MM.1S (cell line): ENCODE measurements around the gene SMOC2.

Experiments used
- DNase-seq: peaks from one replicate; pipeline ENCODE4 v3.0.0-alpha.2; 2015
- H2AFZ ChIP-seq: fragments of 300-600 bp; sonication (generic); 2 replicates; pipeline ENCODE4 v1.6.0; 2016; ENCODE audit warnings: antibody characterized with exemption, low read length
- H3F3A ChIP-seq: fragments of 300-600 bp; sonication (generic); 2 replicates; pipeline ENCODE4 v1.6.1; 2016; ENCODE audit warnings: mild to moderate bottlenecking, antibody characterized with exemption, low read length, moderate library complexity, mixed read lengths; ENCODE audit not compliant: insufficient read depth
- H3K27ac ChIP-seq: fragments of 300-600 bp; sonication (generic); 2 replicates; pipeline ENCODE4 v1.5.1; 2016; ENCODE audit warnings: mild to moderate bottlenecking, low read length
- H3K27me3 ChIP-seq: fragments of 300-600 bp; sonication (generic); replicated peaks from 2 replicates; pipeline ENCODE4 v1.6.0; 2016; ENCODE audit warnings: low read length; ENCODE audit not compliant: insufficient read depth
- H3K36me3 ChIP-seq: fragments of 300-600 bp; sonication (generic); replicated peaks from 2 replicates; pipeline ENCODE4 v1.6.1; 2016; ENCODE audit warnings: mild to moderate bottlenecking, low read length, mixed read lengths; ENCODE audit not compliant: insufficient read depth
- H3K4me1 ChIP-seq: fragments of 300-600 bp; sonication (generic); 2 replicates; pipeline ENCODE4 v1.6.1; 2016; ENCODE audit warnings: low read length, mixed read lengths
- H3K4me2 ChIP-seq: fragments of 300-600 bp; sonication (generic); 2 replicates; pipeline ENCODE4 v1.6.0; 2016; ENCODE audit warnings: low read depth, low read length
- H3K4me3 ChIP-seq: fragments of 300-600 bp; sonication (generic); 2 replicates; pipeline ENCODE4 v1.5.1; 2016; ENCODE audit warnings: low read length, mixed read lengths
- H3K79me2 ChIP-seq: fragments of 300-600 bp; sonication (generic); 2 replicates; pipeline ENCODE4 v1.6.1; 2016; ENCODE audit warnings: mixed run types, low read length, mixed read lengths
- H3K9ac ChIP-seq: fragments of 300-600 bp; sonication (generic); 2 replicates; pipeline ENCODE4 v1.6.1; 2016; ENCODE audit warnings: low read length, mixed read lengths
- H3K9me2 ChIP-seq: fragments of 300-600 bp; sonication (generic); replicated peaks from 2 replicates; pipeline ENCODE4 v1.6.1; 2016; ENCODE audit warnings: mild to moderate bottlenecking, low read length, mixed read lengths; ENCODE audit not compliant: insufficient read depth
- H3K9me3 ChIP-seq: fragments of 300-600 bp; sonication (generic); replicated peaks from 2 replicates; pipeline ENCODE4 v1.6.1; 2016; ENCODE audit warnings: mild to moderate bottlenecking, low read length, mixed read lengths; ENCODE audit not compliant: insufficient read depth
- H4K20me1 ChIP-seq: fragments of 300-600 bp; sonication (generic); 2 replicates; pipeline ENCODE4 v1.6.1; 2016; ENCODE audit warnings: mild to moderate bottlenecking, low read length, moderate library complexity, mixed read lengths; ENCODE audit not compliant: insufficient read depth
- EZH2 ChIP-seq: fragments of 300-600 bp; sonication (generic); optimal IDR thresholded peaks from 2 replicates; pipeline ENCODE3; 2017; ENCODE audit warnings: low read depth, mild to moderate bottlenecking, antibody characterized with exemption, low read length, mixed read lengths
- EZH2phosphoT487 ChIP-seq: fragments of 300-600 bp; sonication (generic); IDR thresholded peaks from 2 replicates; pipeline ENCODE4 v1.6.1; 2018; ENCODE audit warnings: antibody characterized with exemption, low read length
- TF ChIP-seq, protein P1 (sequence below): fragments of 300-600 bp; sonication (generic); IDR thresholded peaks from 2 replicates; pipeline ENCODE4 v1.5.1; 2016; ENCODE audit warnings: antibody characterized with exemption, low read length, mixed read lengths

SMOC2 gene

DNA sequence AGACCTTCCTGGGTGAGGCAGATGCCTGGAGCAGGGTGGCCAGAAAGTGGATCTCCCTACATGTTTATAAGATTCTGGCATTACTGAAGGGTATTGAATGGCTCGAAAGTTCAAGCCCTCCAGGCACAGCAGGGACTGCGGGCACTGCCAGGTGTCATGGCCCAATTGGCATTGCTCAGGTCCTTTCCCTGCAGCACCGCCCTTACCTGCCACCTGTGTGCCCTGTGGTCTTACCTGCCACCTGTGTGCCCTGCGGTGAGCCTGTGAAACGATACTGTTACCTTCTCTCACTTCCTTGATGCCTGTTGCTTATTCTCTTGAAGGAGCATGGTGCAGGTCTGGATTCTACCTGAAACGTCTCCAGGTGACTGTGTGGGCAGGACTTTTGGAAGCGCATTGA is 32.2 kb downstream of the SMOC2 start:
- no peak overlapping the region for H3K4me3 ChIP-seq
- no peaks in the 10 kb centered on the region for H3K9me3 ChIP-seq
- DNase-seq, result peak; percentile 61
- H4K20me1 ChIP-seq, result no peaks in the 10 kb centered on the region
- no peaks in the 10 kb centered on the region for H3K36me3 ChIP-seq
- no peak overlapping the region for H3K9ac ChIP-seq
- H3K4me1 ChIP-seq, result no peaks in the 10 kb centered on the region
- H3K4me2 ChIP-seq, result peak overlapping the region; percentile 32; the same call in 1 of the 2 replicates
- peak overlapping the region; percentile 53; the same call in 1 of the 2 replicates for H3K27ac ChIP-seq
- TF ChIP-seq EZH2phosphoT487 (no peak), EZH2 (no peak)
- TF ChIP-seq, protein P1, sequence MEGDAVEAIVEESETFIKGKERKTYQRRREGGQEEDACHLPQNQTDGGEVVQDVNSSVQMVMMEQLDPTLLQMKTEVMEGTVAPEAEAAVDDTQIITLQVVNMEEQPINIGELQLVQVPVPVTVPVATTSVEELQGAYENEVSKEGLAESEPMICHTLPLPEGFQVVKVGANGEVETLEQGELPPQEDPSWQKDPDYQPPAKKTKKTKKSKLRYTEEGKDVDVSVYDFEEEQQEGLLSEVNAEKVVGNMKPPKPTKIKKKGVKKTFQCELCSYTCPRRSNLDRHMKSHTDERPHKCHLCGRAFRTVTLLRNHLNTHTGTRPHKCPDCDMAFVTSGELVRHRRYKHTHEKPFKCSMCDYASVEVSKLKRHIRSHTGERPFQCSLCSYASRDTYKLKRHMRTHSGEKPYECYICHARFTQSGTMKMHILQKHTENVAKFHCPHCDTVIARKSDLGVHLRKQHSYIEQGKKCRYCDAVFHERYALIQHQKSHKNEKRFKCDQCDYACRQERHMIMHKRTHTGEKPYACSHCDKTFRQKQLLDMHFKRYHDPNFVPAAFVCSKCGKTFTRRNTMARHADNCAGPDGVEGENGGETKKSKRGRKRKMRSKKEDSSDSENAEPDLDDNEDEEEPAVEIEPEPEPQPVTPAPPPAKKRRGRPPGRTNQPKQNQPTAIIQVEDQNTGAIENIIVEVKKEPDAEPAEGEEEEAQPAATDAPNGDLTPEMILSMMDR, result no peak
- no peaks in the 10 kb centered on the region for H3K9me2 ChIP-seq
- H2AFZ ChIP-seq, result no peak overlapping the region
- H3K79me2 ChIP-seq, result no peaks in the 10 kb centered on the region
- no peaks in the 10 kb centered on the region for H3F3A ChIP-seq
- H3K27me3 ChIP-seq, result no peaks in the 10 kb centered on the region

DNA sequence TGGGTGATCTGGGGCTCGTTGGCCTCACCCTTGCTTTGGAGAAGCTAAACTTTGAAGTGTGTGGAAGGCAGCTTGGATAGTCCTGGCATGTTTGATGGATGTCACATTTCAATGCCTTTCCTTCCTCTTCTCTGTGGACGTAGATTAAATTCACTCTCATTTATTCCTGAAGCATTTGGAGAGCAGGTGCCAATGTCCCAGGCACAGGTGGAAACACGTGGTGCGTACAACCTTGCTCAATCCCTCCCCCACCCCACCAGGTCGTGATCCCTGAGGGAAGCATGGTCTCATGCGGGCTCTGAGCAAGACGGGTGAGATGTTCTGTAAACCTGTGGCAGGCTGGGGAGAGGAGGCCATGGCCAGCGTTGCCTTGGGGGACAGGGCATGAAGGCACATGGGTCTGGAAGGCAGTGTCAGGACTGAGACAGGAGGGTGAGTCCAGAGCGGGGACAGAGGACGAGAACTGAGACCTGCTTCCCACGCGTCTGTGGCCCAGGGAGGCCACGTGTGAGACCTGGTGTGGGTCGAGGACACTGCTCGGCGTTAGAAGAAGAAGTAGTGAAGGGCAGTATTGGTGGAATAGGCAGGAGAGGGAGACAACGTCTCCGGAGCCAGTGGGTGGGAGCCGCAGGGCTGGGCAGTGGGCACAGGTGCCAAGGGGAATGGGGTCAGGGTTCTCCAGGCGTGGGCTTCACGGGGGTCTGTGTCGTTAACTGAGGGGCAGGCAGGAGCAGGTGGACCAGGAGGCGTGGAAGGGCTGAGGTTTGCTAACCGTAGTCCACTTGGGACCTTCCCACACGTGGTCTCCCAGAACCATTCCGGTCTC is 34.4 kb downstream of the SMOC2 start:
- H2AFZ ChIP-seq, result no peak overlapping the region
- no peak for DNase-seq
- no peaks in the 10 kb centered on the region for H3F3A ChIP-seq
- H3K27me3 ChIP-seq, result no peaks in the 10 kb centered on the region
- no peak overlapping the region for H3K27ac ChIP-seq
- H3K9ac ChIP-seq, result no peak overlapping the region
- no peaks in the 10 kb centered on the region for H3K79me2 ChIP-seq
- no peaks in the 10 kb centered on the region for H3K9me3 ChIP-seq
- H3K4me3 ChIP-seq, result no peak overlapping the region
- no peaks in the 10 kb centered on the region for H3K9me2 ChIP-seq
- H3K36me3 ChIP-seq, result no peaks in the 10 kb centered on the region
- H3K4me1 ChIP-seq, result no peaks in the 10 kb centered on the region
- no peaks in the 10 kb centered on the region for H4K20me1 ChIP-seq
- TF ChIP-seq, protein P1, result no peak
- TF ChIP-seq EZH2 (no peak), EZH2phosphoT487 (no peak)
- no peak overlapping the region for H3K4me2 ChIP-seq

DNA sequence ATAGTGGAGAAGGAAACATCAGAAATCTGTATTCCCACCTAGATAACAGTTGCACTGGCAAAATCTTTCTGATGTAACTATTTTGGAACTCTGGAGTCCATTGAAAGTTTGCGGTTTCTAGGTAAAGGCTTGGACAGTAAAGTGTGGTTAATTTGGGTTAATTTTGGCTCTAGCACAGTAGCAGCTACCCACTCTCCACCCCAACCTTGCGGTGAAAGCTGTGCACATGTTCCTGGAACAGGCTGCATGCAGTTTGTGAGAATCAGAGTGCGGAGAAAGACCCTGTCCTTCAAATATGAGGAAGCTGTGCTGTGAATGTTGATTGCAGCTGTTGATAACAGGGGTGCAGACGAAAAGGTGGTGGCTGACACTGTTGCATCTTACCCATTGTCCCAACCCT is 38.4 kb downstream of the SMOC2 start:
- Histone ChIP-seq H3K27ac (no peak overlapping the region), H3K79me2 (no peaks in the 10 kb centered on the region), H3K9me3 (no peaks in the 10 kb centered on the region), H3K36me3 (no peaks in the 10 kb centered on the region), H4K20me1 (no peaks in the 10 kb centered on the region), H3K4me2 (no peak overlapping the region), H2AFZ (no peak overlapping the region), H3K27me3 (no peaks in the 10 kb centered on the region), H3K4me1 (no peaks in the 10 kb centered on the region), H3K9ac (no peak overlapping the region), H3F3A (no peaks in the 10 kb centered on the region), H3K9me2 (no peaks in the 10 kb centered on the region), H3K4me3 (no peak overlapping the region)
- TF ChIP-seq, protein P1, result no peak
- TF ChIP-seq EZH2, result no peak
- no peak for TF ChIP-seq EZH2phosphoT487
- peak; percentile 61 for DNase-seq
